ENCODE measurements around the gene THAP12.

DNA sequence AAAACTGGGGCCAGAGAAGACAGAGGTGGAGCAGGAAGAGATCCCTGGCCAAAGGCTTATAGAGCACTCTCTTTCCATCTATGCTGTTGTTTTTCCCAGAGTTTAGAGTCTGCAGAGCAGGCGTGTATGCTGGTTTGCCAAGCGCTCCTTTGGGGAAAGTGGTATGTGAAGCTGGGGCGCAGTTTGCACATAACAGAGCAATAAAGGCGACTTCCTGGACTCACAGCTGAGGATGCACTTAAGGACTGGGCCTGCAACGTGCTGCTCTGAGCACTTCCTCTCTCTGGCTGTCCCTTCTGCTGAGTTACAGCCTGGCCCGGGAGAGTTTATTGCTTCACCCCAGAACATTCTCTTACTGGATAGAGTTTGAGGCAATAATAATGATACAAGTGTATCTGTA lies 41.7 kb downstream of the THAP12 start:
- TF ChIP-seq, protein P1, sequence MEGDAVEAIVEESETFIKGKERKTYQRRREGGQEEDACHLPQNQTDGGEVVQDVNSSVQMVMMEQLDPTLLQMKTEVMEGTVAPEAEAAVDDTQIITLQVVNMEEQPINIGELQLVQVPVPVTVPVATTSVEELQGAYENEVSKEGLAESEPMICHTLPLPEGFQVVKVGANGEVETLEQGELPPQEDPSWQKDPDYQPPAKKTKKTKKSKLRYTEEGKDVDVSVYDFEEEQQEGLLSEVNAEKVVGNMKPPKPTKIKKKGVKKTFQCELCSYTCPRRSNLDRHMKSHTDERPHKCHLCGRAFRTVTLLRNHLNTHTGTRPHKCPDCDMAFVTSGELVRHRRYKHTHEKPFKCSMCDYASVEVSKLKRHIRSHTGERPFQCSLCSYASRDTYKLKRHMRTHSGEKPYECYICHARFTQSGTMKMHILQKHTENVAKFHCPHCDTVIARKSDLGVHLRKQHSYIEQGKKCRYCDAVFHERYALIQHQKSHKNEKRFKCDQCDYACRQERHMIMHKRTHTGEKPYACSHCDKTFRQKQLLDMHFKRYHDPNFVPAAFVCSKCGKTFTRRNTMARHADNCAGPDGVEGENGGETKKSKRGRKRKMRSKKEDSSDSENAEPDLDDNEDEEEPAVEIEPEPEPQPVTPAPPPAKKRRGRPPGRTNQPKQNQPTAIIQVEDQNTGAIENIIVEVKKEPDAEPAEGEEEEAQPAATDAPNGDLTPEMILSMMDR (IDR thresholded peaks at IDR 0.05) = no peak
- TF ChIP-seq POLR2A (IDR thresholded peaks at IDR 0.05) = no peak
